Lower lobe of right lung (tissue), 2 donors: ENCODE measurements around the gene FAM162B. TPM values are rescaled to one million over a fixed set of nuclear protein-coding genes. Genes with fewer than 3 reads are reported as not detected.
A peak's percentile ranks its signal among the peaks of the same experiment; 100 is the strongest.

Experiments
- ATAC-seq, 2 donors: fragments of 200-7000 bp; cut with Tn5 transposase; one replicate each; pipeline ENCODE4 v1.9.1; 2020 to 2022; ENCODE audit warnings: mild to moderate bottlenecking in 2 of 2, moderate library complexity in 2 of 2
- DNase-seq: peaks from one replicate; pipeline ENCODE4 v3.0.0-alpha.2; 2020
- H3K27ac ChIP-seq: fragments of 200-600 bp; one replicate; pipeline ENCODE4 v1.8.0; 2022
- H3K27me3 ChIP-seq: fragments of 200-600 bp; one replicate; pipeline ENCODE4 v1.8.0; 2022; ENCODE audit warnings: low read depth
- H3K36me3 ChIP-seq: fragments of 200-600 bp; one replicate; pipeline ENCODE4 v1.8.0; 2022; ENCODE audit warnings: mild to moderate bottlenecking
- H3K4me1 ChIP-seq: fragments of 200-600 bp; one replicate; pipeline ENCODE4 v1.8.0; 2022
- H3K4me3 ChIP-seq: fragments of 200-600 bp; one replicate; pipeline ENCODE4 v1.8.0; 2022; ENCODE audit warnings: mild to moderate bottlenecking
- H3K9me3 ChIP-seq: fragments of 200-600 bp; one replicate; pipeline ENCODE4 v1.8.0; 2022
- CTCF ChIP-seq: fragments of 200-600 bp; IDR thresholded peaks from one replicate; pipeline ENCODE4 v1.8.0; 2022; ENCODE audit warnings: antibody characterized with exemption, mild to moderate bottlenecking
- intact Hi-C: fragments of 100-400 bp; cut with DNase I; formaldehyde crosslinking; loops from one replicate; pipeline ENCODE4 v1.11.0; 2022
- long read RNA-seq: library from polyadenylated mRNA; unstranded; transcript quantifications from one replicate; pipeline ENCODE4 v2.0.0, GENCODE V29; 2021
- total RNA-seq: library from RNA; stranded (reverse); fragmentation: NEBNext Ultra II Directional; extraction: Animal tissue kit (Norgen Biotek cat#: 25700); gene quantifications from one replicate; pipeline ENCODE4 v1.2.1, GENCODE V29; 2021
- donor health status: DM: no; HTN: yes; CAD: no; lungs with severe emphysema.

FAM162B gene
- 14.9 TPM for total RNA-seq
- long read RNA-seq, transcript FAM162B-201 (4 exons, 1,036 nt), result major isoform, 14 of 23 reads
- long read RNA-seq, partial matches to known transcripts, result 1 of 23 reads
- long read RNA-seq, other reads (novel, unspliced or antisense), result 8 of 23 reads

GRCh38 chr6:116764961-116765841 lies at the start of gene FAM162B:
FAM162B (minus strand) TSS chr6:116765719; CDS start chr6:116765576, 143 bp downstream.
- Histone ChIP-seq H3K4me3 (peak within 1 kb of the TSS; percentile 55), H3K27ac (peak within 1 kb of the TSS; percentile 63), H3K9me3 (no peaks in the 10 kb centered on the region), H3K36me3 (no peaks in the 10 kb centered on the region), H3K4me1 (peaks cover 13% of the 10 kb centered on the region), H3K27me3 (peaks cover 32% of the 10 kb centered on the region)
- TF ChIP-seq CTCF, result no peak
- intact Hi-C loops, result no loop called here
- ATAC-seq (peak; percentile 78 to 79), DNase-seq (peak; percentile 45)

GRCh38 chr6:116812051-116812650 lies 46.6 kb upstream of the FAM162B start:
- ATAC-seq, result no peak
- peaks cover 3% of the 10 kb centered on the region for H3K9me3 ChIP-seq
- intact Hi-C loops, result no loop called here
- H3K27me3 ChIP-seq, result no peaks in the 10 kb centered on the region
- TF ChIP-seq CTCF, result no peak
- DNase-seq, result no peak
- no peak overlapping the region for H3K27ac ChIP-seq
- H3K36me3 ChIP-seq, result no peaks in the 10 kb centered on the region
- no peak overlapping the region for H3K4me3 ChIP-seq
- H3K4me1 ChIP-seq, result no peaks in the 10 kb centered on the region

- ATAC-seq, result no peak
- intact Hi-C loops, result no loop called here
Measured at GRCh38 chr6:116801971-116802370, 36.5 kb upstream of the FAM162B start.

GRCh38 chr6:116799945-116800344 lies 34.4 kb upstream of the FAM162B start:
- no peaks in the 10 kb centered on the region for H3K9me3 ChIP-seq
- no peaks in the 10 kb centered on the region for H3K4me1 ChIP-seq
- H3K4me3 ChIP-seq, result no peak overlapping the region
- H3K36me3 ChIP-seq, result no peaks in the 10 kb centered on the region
- intact Hi-C loops, result no loop called here
- H3K27ac ChIP-seq, result no peak overlapping the region
- no peak for ATAC-seq
- DNase-seq, result no peak
- no peak for TF ChIP-seq CTCF
- H3K27me3 ChIP-seq, result no peaks in the 10 kb centered on the region

More at GRCh38 chr6:116801971-116802370, 36.5 kb upstream of the FAM162B start:
- H3K27ac ChIP-seq, result no peak overlapping the region
- no peaks in the 10 kb centered on the region for H3K27me3 ChIP-seq
- TF ChIP-seq CTCF, result no peak
- no peak for DNase-seq
- H3K4me3 ChIP-seq, result no peak overlapping the region
- H3K9me3 ChIP-seq, result no peaks in the 10 kb centered on the region
- H3K4me1 ChIP-seq, result no peaks in the 10 kb centered on the region
- no peaks in the 10 kb centered on the region for H3K36me3 ChIP-seq

- Histone ChIP-seq H3K4me3 (no peak overlapping the region), H3K27me3 (no peaks in the 10 kb centered on the region), H3K9me3 (no peaks in the 10 kb centered on the region), H3K36me3 (no peaks in the 10 kb centered on the region), H3K4me1 (no peaks in the 10 kb centered on the region), H3K27ac (no peak overlapping the region)
- no peak for TF ChIP-seq CTCF
- intact Hi-C loops, result no loop called here
- DNase-seq (no peak), ATAC-seq (no peak)
Measured at GRCh38 chr6:116797585-116797984, 32.1 kb upstream of the FAM162B start.
